Calu3 (cell line): ENCODE data around the gene UCHL5. TPM values are rescaled to one million over a fixed set of nuclear protein-coding genes. Genes with fewer than 3 reads are reported as not detected.

Source experiments
- BruUV-seq: library from RNA; stranded (reverse); fragments of 400-500 nt; replicated peaks from 2 replicates; lab custom pipeline; 2021; lab: Mats Ljungman, UMichigan
- CTCF ChIA-PET: fragments of 300-600 bp; sonication (Branson Sonifier 250); formaldehyde crosslinking; loops from one replicate; lab custom pipeline; 2022; ENCODE audit warnings: antibody characterized with exemption; lab: Charles Lee
- DNase-seq: peaks from one replicate; pipeline ENCODE4 v3.0.0; 2022
- H3K27ac Mint-ChIP-seq: one replicate; pipeline ENCODE4 v1.8.0; 2022; ENCODE audit warnings: mixed read lengths; ENCODE audit not compliant: unreplicated experiment
- H3K27me3 Mint-ChIP-seq: one replicate; pipeline ENCODE4 v1.8.0; 2022; ENCODE audit warnings: mixed read lengths; ENCODE audit not compliant: unreplicated experiment
- H3K36me3 Mint-ChIP-seq: one replicate; pipeline ENCODE4 v1.8.0; 2022; ENCODE audit warnings: mild to moderate bottlenecking, moderate library complexity, mixed read lengths; ENCODE audit not compliant: insufficient read depth, unreplicated experiment
- H3K4me1 Mint-ChIP-seq: one replicate; pipeline ENCODE4 v1.8.0; 2022; ENCODE audit warnings: mild to moderate bottlenecking, low read depth, mixed read lengths; ENCODE audit not compliant: unreplicated experiment
- H3K4me3 Mint-ChIP-seq: one replicate; pipeline ENCODE4 v1.8.0; 2022; ENCODE audit warnings: mild to moderate bottlenecking, low read depth, moderate library complexity, mixed read lengths; ENCODE audit not compliant: unreplicated experiment
- H3K9me3 Mint-ChIP-seq: one replicate; pipeline ENCODE4 v1.8.0; 2022; ENCODE audit warnings: low read depth, mixed read lengths; ENCODE audit not compliant: unreplicated experiment
- CTCF ChIP-seq: fragments of 200-600 bp; IDR thresholded peaks from one replicate; pipeline ENCODE4 v1.8.0; 2022; ENCODE audit warnings: antibody characterized with exemption; ENCODE audit not compliant: unreplicated experiment
- intact Hi-C: fragments of 100-400 bp; cut with micrococcal nuclease; formaldehyde crosslinking; loops from one replicate; pipeline ENCODE4 v1.10.0; 2022; ENCODE audit not compliant: unreplicated experiment
- total RNA-seq: library from RNA; stranded (reverse); gene quantifications from 2 replicates; pipeline ENCODE4 v1.2.3, GENCODE V29; 2022

UCHL5 gene
- total RNA-seq, 1 experiment from 2014 or later, result 69.9 TPM

- CTCF ChIA-PET, result interaction anchor here (1.1 kb wide), 1 partner anchor 161 kb away, joined by 4 read pairs; no protein-coding TSS in a partner anchor
- no TSS peak for BruUV-seq
- Mint-ChIP-seq H3K36me3 (no peaks in the 10 kb centered on the region), H3K27me3 (no peaks in the 10 kb centered on the region), H3K4me3 (no peak overlapping the region), H3K4me1 (peaks cover 46% of the 10 kb centered on the region), H3K27ac (no peak overlapping the region), H3K9me3 (peaks cover 5% of the 10 kb centered on the region)
- no peak for TF ChIP-seq CTCF
- intact Hi-C loops, result loop anchor here (5.0 kb wide), 1 partner anchor 66 kb away; no protein-coding TSS in a partner anchor
- DNase-seq, result no peak
Observed at GRCh38 chr1:192967901-192968300, 91.3 kb downstream of the UCHL5 start.

- intact Hi-C loops, result loop anchor here (5.0 kb wide), 1 partner anchor 65 kb away; no protein-coding TSS in a partner anchor
- no peak for TF ChIP-seq CTCF
- BruUV-seq, result no TSS peak
- CTCF ChIA-PET, result no interaction called here
- DNase-seq, result no peak
- Mint-ChIP-seq H3K27me3 (no peaks in the 10 kb centered on the region), H3K36me3 (no peaks in the 10 kb centered on the region), H3K4me1 (peaks cover 44% of the 10 kb centered on the region), H3K4me3 (no peak overlapping the region), H3K27ac (no peak overlapping the region), H3K9me3 (peaks cover 5% of the 10 kb centered on the region)
Observed at GRCh38 chr1:192967211-192967877, 91.8 kb downstream of the UCHL5 start.

GRCh38 chr1:192966073-192966472 lies 93.1 kb downstream of the UCHL5 start:
- Mint-ChIP-seq H3K27ac (no peak overlapping the region), H3K36me3 (no peaks in the 10 kb centered on the region), H3K9me3 (peaks cover 3% of the 10 kb centered on the region), H3K4me1 (peaks cover 33% of the 10 kb centered on the region), H3K4me3 (no peak overlapping the region), H3K27me3 (no peaks in the 10 kb centered on the region)
- CTCF ChIA-PET, result no interaction called here
- intact Hi-C loops, result loop anchor here (5.0 kb wide), 1 partner anchor 64 kb away; no protein-coding TSS in a partner anchor
- DNase-seq, result no peak
- TF ChIP-seq CTCF, result no peak
- no TSS peak for BruUV-seq

- Mint-ChIP-seq H3K27me3 (no peaks in the 10 kb centered on the region), H3K27ac (no peak overlapping the region), H3K9me3 (no peaks in the 10 kb centered on the region), H3K4me1 (peaks cover 9% of the 10 kb centered on the region), H3K36me3 (no peaks in the 10 kb centered on the region), H3K4me3 (no peak overlapping the region)
- no peak for TF ChIP-seq CTCF
- BruUV-seq, result no TSS peak
- no peak for DNase-seq
- CTCF ChIA-PET, result no interaction called here
- intact Hi-C loops, result no loop called here
Observed at GRCh38 chr1:192962901-192963300, 96.3 kb downstream of the UCHL5 start.

Other genes with a start within 250 kb of the UCHL5 start
- gene RO60, start 252 bp upstream of the UCHL5 start, total RNA-seq, result 63.6 and 65.1 TPM in 2 replicates
- 25.7 and 27.4 TPM in 2 replicates for gene GLRX2, start 46.1 kb upstream of the UCHL5 start, total RNA-seq
- gene CDC73, start 62.7 kb upstream of the UCHL5 start, total RNA-seq, result 70.7 and 75.2 TPM in 2 replicates
- gene B3GALT2, start 127.3 kb upstream of the UCHL5 start, total RNA-seq, result not detected in 2 replicates